Measurements from ENCODE around the gene NDUFA8.
A peak's percentile ranks its signal among the peaks of the same experiment; 100 is the strongest.

Gene NDUFA8

GRCh38 chr9:122159026-122159924 lies at the start of gene NDUFA8, which contains the start of gene MORN5:
NDUFA8 (minus strand) TSS chr9:122159779; CDS start chr9:122159677, 102 bp downstream.
MORN5 (plus strand) TSS chr9:122159908; CDS start chr9:122159973, 65 bp downstream.
- DNase-seq (ENCODE audit: low read depth, low spot score), result peak; percentile 94
- peak within 1 kb of the TSS; percentile 92 for H3K4me3 ChIP-seq (ENCODE audit: low read depth, low read length)
- in situ Hi-C loops (cut with HindIII; ENCODE audit: low sequenced_read_pairs), result no loop called here
- no peak for TF ChIP-seq CTCF (IDR thresholded peaks at IDR 0.05; ENCODE audit: low read depth, low read length)

- no peak for DNase-seq (ENCODE audit: low read depth, low spot score)
- no peak for TF ChIP-seq CTCF (IDR thresholded peaks at IDR 0.05; ENCODE audit: low read depth, low read length)
- H3K4me3 ChIP-seq (ENCODE audit: low read depth, low read length), result no peak overlapping the region
- in situ Hi-C loops (cut with HindIII; ENCODE audit: low sequenced_read_pairs), result no loop called here
Observed at GRCh38 chr9:122207096-122207495, 47.5 kb upstream of the NDUFA8 start.

GRCh38 chr9:122206118-122207046 lies 46.8 kb upstream of the NDUFA8 start:
- DNase-seq (ENCODE audit: low read depth, low spot score), result peak; percentile 76
- in situ Hi-C loops (cut with HindIII; ENCODE audit: low sequenced_read_pairs), result no loop called here
- TF ChIP-seq CTCF (IDR thresholded peaks at IDR 0.05; ENCODE audit: low read depth, low read length), result no peak
- no peak overlapping the region for H3K4me3 ChIP-seq (ENCODE audit: low read depth, low read length)

- H3K4me3 ChIP-seq (ENCODE audit: low read depth, low read length), result no peak overlapping the region
- in situ Hi-C loops (cut with HindIII; ENCODE audit: low sequenced_read_pairs), result no loop called here
- no peak for DNase-seq (ENCODE audit: low read depth, low spot score)
- TF ChIP-seq CTCF (IDR thresholded peaks at IDR 0.05; ENCODE audit: low read depth, low read length), result no peak
Observed at GRCh38 chr9:122205176-122205575, 45.6 kb upstream of the NDUFA8 start.

- in situ Hi-C loops (cut with HindIII; ENCODE audit: low sequenced_read_pairs), result no loop called here
- no peak overlapping the region for H3K4me3 ChIP-seq (ENCODE audit: low read depth, low read length)
- TF ChIP-seq CTCF (IDR thresholded peaks at IDR 0.05; ENCODE audit: low read depth, low read length), result no peak
- no peak for DNase-seq (ENCODE audit: low read depth, low spot score)
Observed at GRCh38 chr9:122204491-122204890, 44.9 kb upstream of the NDUFA8 start.

- no peak overlapping the region for H3K4me3 ChIP-seq (ENCODE audit: low read depth, low read length)
- DNase-seq (ENCODE audit: low read depth, low spot score), result no peak
- TF ChIP-seq CTCF (IDR thresholded peaks at IDR 0.05; ENCODE audit: low read depth, low read length), result no peak
- in situ Hi-C loops (cut with HindIII; ENCODE audit: low sequenced_read_pairs), result no loop called here
Observed at GRCh38 chr9:122204055-122204454, 44.5 kb upstream of the NDUFA8 start.
